Smooth muscle cell (in vitro differentiated cells): ENCODE data around the gene NOL7. TPM values are rescaled to one million over a fixed set of nuclear protein-coding genes. Genes with fewer than 3 reads are reported as not detected.

ENCODE experiments used
- DNase-seq: peaks from one replicate; lab custom pipeline; 2025; ENCODE audit not compliant: unreplicated experiment; lab: John Stamatoyannopoulos, UW
- H2AFZ ChIP-seq: fragments of 200-600 bp; sonication (generic); 2 replicates; pipeline ENCODE4 v1.6.0; 2016; ENCODE audit warnings: antibody characterized with exemption, low read depth, mild to moderate bottlenecking
- H3F3A ChIP-seq: fragments of 200-600 bp; sonication (generic); 2 replicates; pipeline ENCODE4 v1.6.0; 2017; ENCODE audit warnings: antibody characterized with exemption, low read depth
- H3K27ac ChIP-seq: fragments of 200-600 bp; sonication (generic); 2 replicates; pipeline ENCODE4 v1.5.1; 2016; ENCODE audit warnings: low read depth, mild to moderate bottlenecking
- H3K27me3 ChIP-seq: fragments of 200-600 bp; sonication (generic); 2 replicates; pipeline ENCODE4 v1.6.1; 2016; ENCODE audit warnings: low read depth, mild to moderate bottlenecking
- H3K36me3 ChIP-seq: fragments of 200-600 bp; sonication (generic); 2 replicates; pipeline ENCODE4 v1.5.1; 2016; ENCODE audit warnings: low read depth
- H3K4me1 ChIP-seq: fragments of 200-600 bp; sonication (generic); 2 replicates; pipeline ENCODE4 v1.5.1; 2016; ENCODE audit warnings: low read depth
- H3K4me2 ChIP-seq: fragments of 200-600 bp; sonication (generic); 2 replicates; pipeline ENCODE4 v1.6.0; 2016; ENCODE audit warnings: mild to moderate bottlenecking
- H3K4me3 ChIP-seq: fragments of 200-600 bp; sonication (generic); 2 replicates; pipeline ENCODE4 v1.5.1; 2016; ENCODE audit warnings: mild to moderate bottlenecking
- H3K79me2 ChIP-seq: fragments of 200-600 bp; sonication (generic); 2 replicates; pipeline ENCODE4 v1.6.0; 2016; ENCODE audit warnings: low read depth, mild to moderate bottlenecking
- H3K9ac ChIP-seq: fragments of 200-600 bp; sonication (generic); 2 replicates; pipeline ENCODE4 v1.6.0; 2016; ENCODE audit warnings: low read depth
- H3K9me3 ChIP-seq: fragments of 200-600 bp; sonication (generic); replicated peaks from 2 replicates; pipeline ENCODE4 v1.5.1; 2016; ENCODE audit warnings: low read depth
- H4K20me1 ChIP-seq: fragments of 200-600 bp; sonication (generic); 2 replicates; pipeline ENCODE4 v1.6.0; 2016; ENCODE audit warnings: low read depth
- CTCF ChIP-seq: fragments of 200-600 bp; sonication (generic); IDR thresholded peaks from 2 replicates; pipeline ENCODE4 v1.5.1; 2017; ENCODE audit warnings: borderline replicate concordance, mild to moderate bottlenecking, antibody characterized with exemption; ENCODE audit not compliant: insufficient read depth, poor library complexity, severe bottlenecking
- WGBS: methylation state at CpG from one replicate; pipeline ENCODE4 v1.1.7; 2016; ENCODE audit warnings: low lambda C conversion rate; 5-methylcytosine and 5-hydroxymethylcytosine counted together
- polyA plus RNA-seq: library from polyadenylated mRNA; unstranded; fragments of >200 nt; fragmentation: Nextera tagmentation; extraction: Ambion mirVana; gene quantifications from 2 replicates; pipeline ENCODE4 v1.2.1, GENCODE V29; 2016
- total RNA-seq: library from RNA; depleted of rRNA; stranded (reverse); fragments of >200 nt; gene quantifications from 2 replicates; pipeline ENCODE4 v1.2.3, GENCODE V29; 2014

Gene NOL7
- total and polyA plus RNA-seq, 2 experiments from 2014 or later, result 104 to 120 TPM

DNA sequence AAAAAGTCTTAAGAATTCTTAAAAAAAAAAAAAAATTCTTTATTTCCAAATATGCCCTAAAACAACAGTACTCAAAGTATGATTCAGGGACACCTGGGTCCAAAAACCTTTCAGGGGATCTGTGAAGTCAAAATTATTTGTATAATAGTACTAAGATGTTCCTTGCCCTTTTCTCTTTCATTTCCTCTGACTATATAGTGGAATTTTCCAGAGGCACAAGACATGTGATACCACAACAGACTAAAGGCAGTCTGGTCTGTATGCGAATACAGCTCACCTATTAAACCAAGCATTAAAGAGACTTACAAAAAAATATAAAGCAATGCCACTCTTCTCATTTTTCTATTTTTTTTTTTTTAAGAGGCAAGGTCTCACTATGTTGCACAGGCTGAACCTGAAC lies 15.4 kb downstream of the NOL7 start:
- Histone ChIP-seq H3K36me3 (peaks cover 28% of the 10 kb centered on the region), H3K27me3 (no peaks in the 10 kb centered on the region)
- 85% methylated on average over 1 of the region's 1 CpG for whole genome bisulfite sequencing

GRCh38 chr6:13633343-13633742 lies 18.2 kb downstream of the NOL7 start:
- no peak overlapping the region for H2AFZ ChIP-seq
- peaks cover 2% of the 10 kb centered on the region for H3F3A ChIP-seq
- H3K4me1 ChIP-seq, result no peaks in the 10 kb centered on the region
- no peak overlapping the region for H3K4me3 ChIP-seq
- peaks cover 30% of the 10 kb centered on the region for H3K36me3 ChIP-seq
- no peak overlapping the region for H3K9ac ChIP-seq
- no peaks in the 10 kb centered on the region for H3K79me2 ChIP-seq
- H3K27me3 ChIP-seq, result no peaks in the 10 kb centered on the region
- no peak overlapping the region for H3K27ac ChIP-seq
- 95% methylated on average over 2 of the region's 2 CpGs for WGBS
- TF ChIP-seq CTCF, result no peak
- no peaks in the 10 kb centered on the region for H3K9me3 ChIP-seq
- no peak overlapping the region for H3K4me2 ChIP-seq
- H4K20me1 ChIP-seq, result peaks cover 6% of the 10 kb centered on the region
- DNase-seq, result no peak

More for the DNA sequence above, 15.4 kb downstream of the NOL7 start:
- DNase-seq, result no peak
- Histone ChIP-seq H3K4me3 (no peak overlapping the region), H2AFZ (no peak overlapping the region), H3F3A (peaks cover 2% of the 10 kb centered on the region), H3K79me2 (no peaks in the 10 kb centered on the region), H3K4me2 (no peak overlapping the region), H4K20me1 (peaks cover 6% of the 10 kb centered on the region), H3K4me1 (no peaks in the 10 kb centered on the region), H3K27ac (no peak overlapping the region), H3K9me3 (peaks cover 3% of the 10 kb centered on the region), H3K9ac (no peak overlapping the region)
- no peak for TF ChIP-seq CTCF

GRCh38 chr6:13635948-13636658 lies 21.0 kb downstream of the NOL7 start:
- H3K4me2 ChIP-seq, result no peak overlapping the region
- 70% methylated on average over 4 of the region's 4 CpGs for WGBS
- no peak overlapping the region for H3K9ac ChIP-seq
- DNase-seq, result no peak
- H3K9me3 ChIP-seq, result no peaks in the 10 kb centered on the region
- H3K4me1 ChIP-seq, result no peaks in the 10 kb centered on the region
- no peaks in the 10 kb centered on the region for H3K27me3 ChIP-seq
- H2AFZ ChIP-seq, result no peak overlapping the region
- H3K79me2 ChIP-seq, result no peaks in the 10 kb centered on the region
- H3F3A ChIP-seq, result peaks cover 2% of the 10 kb centered on the region
- peaks cover 21% of the 10 kb centered on the region for H3K36me3 ChIP-seq
- no peak overlapping the region for H3K27ac ChIP-seq
- TF ChIP-seq CTCF, result no peak
- no peak overlapping the region for H3K4me3 ChIP-seq
- H4K20me1 ChIP-seq, result no peaks in the 10 kb centered on the region

DNA sequence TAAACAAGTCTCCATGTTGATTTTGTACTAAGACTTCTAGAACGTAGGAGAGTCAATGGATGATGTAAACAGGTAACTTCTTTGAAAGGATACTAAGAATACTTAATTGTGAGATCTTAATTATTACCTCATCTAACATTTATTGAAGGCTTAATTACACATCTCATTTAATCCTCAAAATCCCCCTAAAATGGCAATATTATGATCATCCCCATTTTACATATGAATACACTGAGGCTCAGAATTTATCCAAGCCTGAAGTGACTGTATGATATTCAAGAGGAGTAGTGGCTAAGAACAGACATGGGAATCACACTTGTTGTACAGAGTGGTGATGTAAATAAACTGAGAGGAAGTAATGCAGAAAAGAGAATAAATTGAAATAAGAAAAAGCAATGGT lies 22.9 kb downstream of the NOL7 start:
- TF ChIP-seq CTCF, result no peak
- no peaks in the 10 kb centered on the region for H3K9me3 ChIP-seq
- H3K4me1 ChIP-seq, result no peaks in the 10 kb centered on the region
- no peak overlapping the region for H3K27ac ChIP-seq
- DNase-seq, result no peak
- H4K20me1 ChIP-seq, result no peaks in the 10 kb centered on the region
- H3K4me3 ChIP-seq, result no peak overlapping the region
- no peaks in the 10 kb centered on the region for H3K79me2 ChIP-seq
- H3K27me3 ChIP-seq, result no peaks in the 10 kb centered on the region
- H3K36me3 ChIP-seq, result peaks cover 18% of the 10 kb centered on the region
- no peak overlapping the region for H2AFZ ChIP-seq
- H3K4me2 ChIP-seq, result no peak overlapping the region
- 100% methylated on average over 1 of the region's 1 CpG for WGBS
- peaks cover 2% of the 10 kb centered on the region for H3F3A ChIP-seq
- no peak overlapping the region for H3K9ac ChIP-seq
